NCI-H2196 treated with DMSO at 0.1 percent for 48 hours (cell line): ENCODE data around the gene DNER.
"Not testable (repeated sequence)": the region's sequence is repeated elsewhere in the genome, so short reads cannot be mapped to it uniquely, and the experiment has no call there.

Experiments used
- DNase-seq: peaks from one replicate; lab custom pipeline; 2025; ENCODE audit not compliant: unreplicated experiment; lab: John Stamatoyannopoulos, UW

DNER gene

DNA sequence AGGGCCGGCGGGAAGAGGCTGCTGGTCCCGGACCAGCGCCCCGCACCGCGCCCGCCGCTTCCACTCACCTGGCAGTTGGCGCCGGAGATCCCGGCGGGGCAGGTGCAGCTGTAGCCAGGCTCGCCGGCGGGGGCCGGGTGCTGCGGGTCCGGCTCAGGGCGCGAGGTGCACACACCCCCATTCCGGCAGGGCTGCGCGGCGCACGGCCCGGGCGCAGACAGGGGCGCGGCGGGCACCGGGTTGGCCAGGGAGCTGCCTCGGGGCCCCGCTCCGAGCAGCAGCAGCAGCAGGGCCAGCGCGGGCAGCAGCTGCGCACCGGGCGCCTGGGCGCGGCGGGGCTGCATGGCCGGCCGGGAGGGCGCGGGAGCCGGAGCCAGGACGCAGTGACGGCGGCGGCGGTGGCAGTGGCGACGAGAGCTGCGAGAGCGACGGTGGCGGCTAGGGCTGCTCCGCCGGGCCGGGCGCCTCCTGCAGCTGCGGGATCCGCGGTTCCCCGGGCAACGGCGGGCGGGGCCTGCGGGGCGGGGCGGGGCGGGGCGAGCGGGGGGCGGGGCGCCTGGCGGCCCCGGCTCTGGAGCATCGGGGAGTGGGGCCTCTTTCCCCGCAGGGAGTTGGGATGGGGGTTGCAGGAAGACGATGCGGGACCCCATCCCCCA, at the start of gene DNER:
Gene DNER (minus strand): TSS at position 476 of the 656 bp plus-strand sequence. CDS start 132 bp downstream, at position 344.
- DNase-seq: peak; percentile 27

GRCh38 chr2:229761663-229762062, 47.3 kb upstream of the DNER start:
- DNase-seq: no peak

DNA sequence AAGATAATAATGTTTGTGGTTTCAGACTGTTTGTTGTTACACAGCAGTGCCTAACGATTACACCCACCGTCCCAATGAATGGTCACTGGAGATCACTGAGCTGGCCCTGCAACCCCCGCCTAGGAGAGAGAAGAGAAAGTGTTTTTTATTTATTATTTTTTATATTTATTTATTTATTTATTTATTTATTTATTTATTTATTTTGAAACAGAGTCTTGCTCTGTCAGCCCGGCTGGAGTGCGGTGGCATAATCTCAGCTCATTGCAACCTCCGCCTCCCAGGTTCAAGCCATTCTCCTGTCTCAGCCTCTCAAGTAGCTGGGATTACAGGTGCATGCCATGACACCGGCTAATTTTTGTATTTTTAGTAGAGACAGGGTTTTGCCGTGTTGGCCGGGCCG, 43.1 kb upstream of the DNER start:
- DNase-seq: not testable (repeated sequence)

- DNase-seq: no peak
Measured at GRCh38 chr2:229752970-229753729, 38.8 kb upstream of the DNER start.

GRCh38 chr2:229749779-229750178, 35.4 kb upstream of the DNER start:
- DNase-seq: no peak

- DNase-seq: no peak
Measured at GRCh38 chr2:229748950-229749349, 34.6 kb upstream of the DNER start.

- not testable (repeated sequence) for DNase-seq
Measured at GRCh38 chr2:229742691-229743090, 28.3 kb upstream of the DNER start.

GRCh38 chr2:229740279-229740678, 25.9 kb upstream of the DNER start:
- no peak for DNase-seq

DNA sequence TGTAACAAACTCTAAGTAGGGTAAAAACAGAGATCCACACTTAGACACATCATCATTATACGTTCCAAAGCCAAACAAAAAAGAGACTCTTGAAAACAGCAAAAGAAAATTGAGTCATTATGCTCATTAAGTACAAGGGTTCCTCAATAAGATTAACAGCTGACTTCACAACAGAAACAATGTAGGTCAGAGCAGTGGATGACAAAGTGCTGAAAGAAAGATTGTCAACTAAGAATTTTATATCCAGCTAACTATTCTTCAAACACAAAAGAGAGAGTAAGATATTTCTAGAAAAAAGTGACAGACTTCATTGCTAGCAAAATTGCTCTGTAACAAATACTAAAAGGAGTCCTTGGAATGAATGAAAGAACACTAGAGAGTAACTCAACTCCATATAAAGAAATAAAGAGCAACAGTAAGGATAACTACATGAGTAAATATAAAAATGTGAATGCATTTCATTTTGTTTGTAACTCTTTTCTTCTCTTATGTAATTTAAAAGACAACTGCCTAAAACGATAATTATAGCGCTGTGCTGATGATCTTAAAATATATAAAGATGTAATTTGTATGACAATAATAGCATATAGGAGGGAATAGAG, 23.8 kb upstream of the DNER start:
- DNase-seq: no peak

GRCh38 chr2:229734410-229734809, 20.1 kb upstream of the DNER start:
- no peak for DNase-seq

DNA sequence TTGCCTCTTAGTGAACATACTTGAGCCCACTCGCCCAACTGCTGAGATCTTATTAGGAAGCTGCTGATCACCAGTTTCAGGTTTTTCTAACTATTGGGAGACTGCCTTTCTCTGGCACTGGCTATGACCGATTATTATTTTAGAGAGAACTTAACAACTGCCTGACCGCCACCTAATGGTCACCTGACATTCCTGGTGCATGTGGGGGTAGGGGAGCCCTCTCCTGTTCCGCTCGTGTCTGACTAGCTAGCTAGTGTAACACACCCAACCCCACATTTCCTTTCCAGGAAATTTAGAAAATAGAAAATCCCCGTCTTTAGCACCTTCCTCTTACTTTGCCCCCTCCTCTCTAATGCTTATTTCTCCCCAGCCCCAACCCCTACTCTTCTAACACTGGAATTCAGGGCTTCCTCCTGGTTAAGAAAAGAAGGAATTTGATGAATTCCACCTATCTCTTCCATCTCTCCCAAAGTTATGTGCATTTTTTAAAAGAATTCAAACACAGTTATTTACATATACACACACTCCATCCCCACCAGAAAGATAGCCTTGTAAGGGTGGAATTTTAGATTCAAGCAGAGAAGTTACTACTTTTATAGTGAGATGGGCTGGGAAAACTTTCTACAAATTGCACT, 19.4 kb upstream of the DNER start:
- no peak for DNase-seq

- DNase-seq: no peak
Measured at GRCh38 chr2:229732897-229733296, 18.5 kb upstream of the DNER start.

GRCh38 chr2:229731916-229732315, 17.6 kb upstream of the DNER start:
- no peak for DNase-seq

DNA sequence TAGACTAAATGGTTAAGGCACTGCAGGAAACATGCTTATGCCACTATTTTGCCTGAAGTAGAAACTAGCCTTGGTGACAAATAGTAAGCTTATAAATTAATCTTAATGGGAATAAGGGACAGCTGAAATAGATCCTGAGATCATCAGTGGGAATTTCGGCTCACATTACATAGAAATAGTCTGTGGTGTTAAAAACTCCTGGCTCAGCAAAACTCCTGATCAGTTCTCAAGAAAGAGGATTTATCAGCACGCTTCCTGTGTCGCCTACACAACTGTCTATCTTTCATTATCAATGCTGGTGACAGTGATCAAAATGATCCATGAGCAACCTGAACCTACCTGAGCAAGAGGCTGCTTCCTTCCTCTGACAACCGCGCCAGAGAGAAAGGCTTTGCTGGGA, 17.0 kb upstream of the DNER start:
- DNase-seq: no peak

DNA sequence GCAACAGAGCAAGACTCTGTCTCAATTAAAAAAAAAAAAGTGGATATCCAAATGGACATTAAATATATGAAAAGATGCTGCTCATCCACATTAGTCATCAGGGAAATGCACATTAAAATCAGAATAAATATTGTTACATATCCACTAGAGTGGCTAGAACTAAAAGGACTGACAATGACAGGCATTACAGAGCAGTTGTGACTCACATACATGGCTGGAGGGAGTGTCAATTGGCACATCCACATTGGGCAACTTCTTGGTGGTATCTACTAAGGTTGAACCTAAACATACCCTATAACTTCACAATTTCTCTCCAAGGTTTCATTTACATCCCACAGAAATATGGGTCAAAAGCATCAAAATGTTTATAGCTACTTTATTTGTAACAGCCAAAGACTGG, 14.0 kb upstream of the DNER start:
- DNase-seq: no peak

DNA sequence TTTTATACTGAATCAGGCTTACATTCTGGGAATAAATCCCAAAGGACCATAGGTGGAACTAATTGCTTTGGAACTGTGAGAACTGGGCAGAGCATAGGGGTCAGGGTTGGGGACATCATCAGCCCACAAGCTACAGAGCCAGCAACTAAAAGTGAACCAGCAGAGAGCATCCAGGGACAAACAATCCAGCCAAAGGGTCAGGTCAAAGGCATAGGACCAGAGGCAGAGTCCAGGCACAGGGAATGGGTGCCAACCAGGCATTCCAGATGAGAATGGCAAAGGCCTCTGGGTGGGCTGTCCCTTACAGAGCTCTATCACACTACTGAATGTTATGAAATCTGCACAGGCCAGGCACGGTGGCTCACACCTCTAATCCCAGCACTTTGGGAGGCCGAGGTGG, 12.3 kb upstream of the DNER start:
- no peak for DNase-seq

GRCh38 chr2:229725716-229726574, 11.6 kb upstream of the DNER start:
- no peak for DNase-seq

- DNase-seq: not testable (repeated sequence)
Measured at GRCh38 chr2:229723192-229723591, 8.8 kb upstream of the DNER start.

DNA sequence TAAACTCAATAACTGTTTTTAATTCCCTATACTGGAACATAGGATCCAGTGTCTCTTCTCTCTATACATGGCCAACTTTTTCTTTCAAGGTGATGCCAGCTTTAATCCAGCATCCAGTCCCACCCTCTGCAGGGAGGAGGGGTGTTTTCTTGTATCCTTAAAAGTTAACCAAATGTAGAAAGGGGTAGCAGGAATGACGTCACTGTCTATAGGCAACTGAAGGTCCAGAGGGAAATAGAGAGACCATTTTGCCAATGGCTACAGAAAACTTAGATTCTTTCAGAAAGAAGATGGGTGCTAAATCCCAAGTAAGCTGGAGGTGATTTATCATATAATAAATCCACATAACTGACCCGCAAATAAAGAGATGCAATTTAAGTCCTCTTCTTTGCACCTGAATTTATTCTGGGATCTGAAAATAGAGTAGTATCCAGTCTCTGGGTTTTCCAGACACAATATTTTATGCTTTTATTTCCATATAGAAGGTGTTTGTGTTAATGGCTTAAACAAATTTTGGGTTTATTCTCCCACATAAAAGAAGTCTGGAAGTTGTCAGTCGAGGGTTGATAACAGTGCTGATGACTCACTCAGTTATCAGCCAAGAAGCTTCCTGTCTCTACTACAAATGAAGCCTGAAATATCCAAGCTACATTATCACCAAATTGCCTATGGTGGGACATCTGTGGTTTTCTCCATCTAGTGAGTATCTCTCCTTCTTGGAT, 5.7 kb upstream of the DNER start:
- DNase-seq: no peak

DNA sequence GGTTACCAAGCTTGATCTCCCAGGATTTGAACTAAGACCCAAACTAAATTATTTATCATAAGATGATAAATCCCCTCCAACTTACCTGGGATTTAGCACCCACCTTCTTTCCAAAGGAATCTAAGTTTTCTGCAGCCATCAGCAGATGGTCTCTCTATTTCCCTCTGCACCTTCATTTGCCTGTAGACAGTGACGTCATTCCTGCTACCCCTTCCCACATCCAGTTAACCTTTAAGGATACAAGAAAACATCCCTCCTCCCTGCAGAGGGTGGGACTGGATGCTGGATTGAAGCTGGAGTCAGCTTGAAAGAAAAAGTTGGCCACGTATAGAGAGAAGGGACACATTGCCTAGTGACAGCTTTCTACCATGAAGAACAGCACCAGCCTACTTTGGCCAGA, 3.7 kb upstream of the DNER start:
- no peak for DNase-seq
